IMR-90 (cell line): ENCODE measurements around the gene SEPTIN10. TPM values are rescaled to one million over a fixed set of nuclear protein-coding genes. Genes with fewer than 3 reads are reported as not detected.

ENCODE experiments used
- ATAC-seq: fragments of 200-7000 bp; cut with Tn5 transposase; 2 replicates; pipeline ENCODE4 v1.9.1; 2020; ENCODE audit warnings: low read depth, mild to moderate bottlenecking, moderate library complexity
- BruUV-seq: library from RNA; stranded (reverse); fragments of 400-500 nt; replicated peaks from 2 replicates; lab custom pipeline; 2021; lab: Mats Ljungman, UMichigan
- CTCF ChIA-PET: fragments of 300-600 bp; formaldehyde crosslinking; extraction: SDS; loops from one replicate; lab custom pipeline; 2021; ENCODE audit warnings: antibody characterized with exemption; lab: Yijun Ruan, JAX
- POLR2A ChIA-PET: fragments of 300-600 bp; sonication (Branson Sonifier 250); formaldehyde crosslinking; loops from one replicate; lab custom pipeline; 2022; ENCODE audit warnings: antibody characterized with exemption; ENCODE audit not compliant: unreplicated experiment; lab: Charles Lee
- DNase-seq: peaks from one replicate; pipeline ENCODE4 v3.0.0; 2013
- H2AFZ ChIP-seq: replicated peaks from 2 replicates; pipeline ENCODE3; 2013; ENCODE audit warnings: low read length, mild to moderate bottlenecking; ENCODE audit not compliant: poor library complexity
- H2AK5ac ChIP-seq: 2 replicates; pipeline ENCODE4 v1.6.1; 2013; ENCODE audit warnings: low read depth, low read length, inconsistent platforms
- H2AK9ac ChIP-seq: replicated peaks from 2 replicates; pipeline ENCODE3; 2013; ENCODE audit warnings: mild to moderate bottlenecking, low read depth, low read length, moderate library complexity; ENCODE audit not compliant: poor library complexity
- H2BK120ac ChIP-seq: 2 replicates; pipeline ENCODE4 v1.6.1; 2013; ENCODE audit warnings: low read depth, low read length, inconsistent platforms
- H2BK15ac ChIP-seq: 3 replicates; pipeline ENCODE4 v1.6.1; 2013; ENCODE audit warnings: low read depth, low read length, inconsistent platforms
- H2BK20ac ChIP-seq: 2 replicates; pipeline ENCODE4 v1.6.1; 2013; ENCODE audit warnings: low read depth, mild to moderate bottlenecking, inconsistent platforms, low read length, moderate library complexity
- H2BK5ac ChIP-seq: 2 replicates; pipeline ENCODE4 v1.6.1; 2013; ENCODE audit warnings: mild to moderate bottlenecking, low read depth, low read length, inconsistent platforms; ENCODE audit not compliant: poor library complexity, severe bottlenecking
- H3K14ac ChIP-seq: replicated peaks from 2 replicates; pipeline ENCODE4 v1.6.1; 2013; ENCODE audit warnings: low read depth, low read length, inconsistent platforms
- H3K18ac ChIP-seq: 2 replicates; pipeline ENCODE4 v1.6.1; 2013; ENCODE audit warnings: low read depth, low read length, control low read depth
- H3K23ac ChIP-seq: 2 replicates; pipeline ENCODE4 v1.6.1; 2013; ENCODE audit warnings: low read depth, low read length, inconsistent platforms
- H3K27ac ChIP-seq: 2 replicates; pipeline ENCODE4 v1.5.1; 2013; ENCODE audit warnings: mild to moderate bottlenecking, control low read depth, low read length; ENCODE audit not compliant: insufficient read depth
- H3K27me3 ChIP-seq: 2 replicates; pipeline ENCODE4 v1.6.1; 2013; ENCODE audit warnings: low read length; ENCODE audit not compliant: control insufficient read depth, insufficient read depth
- H3K36me3 ChIP-seq: 2 replicates; pipeline ENCODE4 v1.6.1; 2013; ENCODE audit warnings: low read length, mixed read lengths; ENCODE audit not compliant: control insufficient read depth, insufficient read depth
- H3K4ac ChIP-seq: 2 replicates; pipeline ENCODE4 v1.6.1; 2013; ENCODE audit warnings: low read depth, low read length, inconsistent platforms
- H3K4me1 ChIP-seq: 2 replicates; pipeline ENCODE4 v1.6.1; 2013; ENCODE audit warnings: low read length, mixed read lengths; ENCODE audit not compliant: control insufficient read depth, insufficient read depth
- H3K4me2 ChIP-seq: 2 replicates; pipeline ENCODE4 v1.6.1; 2013; ENCODE audit warnings: low read depth, mild to moderate bottlenecking, control low read depth, low read length, moderate library complexity
- H3K4me3 ChIP-seq: 2 replicates; pipeline ENCODE4 v1.5.1; 2013; ENCODE audit warnings: low read depth, mild to moderate bottlenecking, control low read depth, low read length, moderate library complexity; ENCODE audit not compliant: insufficient read depth
- H3K56ac ChIP-seq: 2 replicates; pipeline ENCODE4 v1.6.1; 2013; ENCODE audit warnings: low read length, inconsistent platforms; ENCODE audit not compliant: insufficient read depth; ENCODE audit errors: extremely low read depth
- H3K79me1 ChIP-seq, 2 experiments: 2 replicates each; pipeline ENCODE4 v1.6.1; 2013; ENCODE audit warnings: low read length in 2 of 2, inconsistent platforms in 1 of 2, low read depth in 1 of 2
- H3K9ac ChIP-seq: 2 replicates; pipeline ENCODE4 v1.6.1; 2013; ENCODE audit warnings: low read depth, low read length, control low read depth
- H3K9me1 ChIP-seq: 2 replicates; pipeline ENCODE4 v1.6.1; 2013; ENCODE audit warnings: low read length, inconsistent platforms; ENCODE audit not compliant: insufficient read depth
- H3K9me3 ChIP-seq: 2 replicates; pipeline ENCODE4 v1.6.1; 2013; ENCODE audit warnings: low read length; ENCODE audit not compliant: control insufficient read depth, insufficient read depth
- H4K20me1 ChIP-seq: 2 replicates; pipeline ENCODE4 v1.6.1; 2013; ENCODE audit warnings: low read length, inconsistent platforms; ENCODE audit not compliant: insufficient read depth
- H4K5ac ChIP-seq: 2 replicates; pipeline ENCODE4 v1.6.1; 2013; ENCODE audit warnings: mild to moderate bottlenecking, low read depth, low read length, control low read depth
- H4K8ac ChIP-seq, 2 experiments: 2 replicates each; pipeline ENCODE4 v1.6.1; 2013; ENCODE audit warnings: low read depth in 2 of 2, low read length in 2 of 2, control low read depth in 1 of 2, inconsistent platforms in 1 of 2
- H4K91ac ChIP-seq: 2 replicates; pipeline ENCODE4 v1.6.1; 2013; ENCODE audit warnings: low read depth, low read length, inconsistent platforms; ENCODE audit not compliant: insufficient read depth
- BHLHE40 ChIP-seq: fragments of 150-350 bp; IDR thresholded peaks from 2 replicates; pipeline ENCODE4 v1.6.1; 2016; ENCODE audit warnings: mild to moderate bottlenecking, low read depth, low read length
- CEBPB ChIP-seq: IDR thresholded peaks from 2 replicates; pipeline ENCODE4 v1.6.1; 2012; ENCODE audit warnings: low read depth, low read length, improper control_type of control experiment
- CHD1 ChIP-seq: IDR thresholded peaks from 2 replicates; pipeline ENCODE4 v1.6.1; 2012; ENCODE audit warnings: low read depth, low read length, improper control_type of control experiment
- MAFK ChIP-seq: IDR thresholded peaks from 2 replicates; pipeline ENCODE4 v1.6.1; 2012; ENCODE audit warnings: low read depth, low read length, improper control_type of control experiment
- MXI1 ChIP-seq: IDR thresholded peaks from 2 replicates; pipeline ENCODE4 v1.6.1; 2012; ENCODE audit warnings: low read depth, mild to moderate bottlenecking, low read length, moderate library complexity, borderline replicate concordance
- NFE2L2 ChIP-seq: fragments of 150-350 bp; IDR thresholded peaks from 2 replicates; pipeline ENCODE4 v1.6.1; 2016; ENCODE audit warnings: low read depth, mild to moderate bottlenecking, low read length
- POLR2A ChIP-seq: IDR thresholded peaks from 2 replicates; pipeline ENCODE4 v1.6.1; 2012; ENCODE audit warnings: mild to moderate bottlenecking, low read depth, low read length
- RAD21 ChIP-seq: IDR thresholded peaks from 2 replicates; pipeline ENCODE4 v1.6.1; 2012; ENCODE audit warnings: low read length, improper control_type of control experiment
- RCOR1 ChIP-seq: IDR thresholded peaks from 2 replicates; pipeline ENCODE4 v1.6.1; 2012; ENCODE audit warnings: mild to moderate bottlenecking, low read length, improper control_type of control experiment; ENCODE audit not compliant: insufficient replicate concordance
- RFX5 ChIP-seq: IDR thresholded peaks from 2 replicates; pipeline ENCODE4 v1.8.0; 2012; ENCODE audit warnings: low read depth, mild to moderate bottlenecking, low read length, moderate library complexity
- SMC3 ChIP-seq: fragments of 150-350 bp; IDR thresholded peaks from 2 replicates; pipeline ENCODE4 v1.6.1; 2016; ENCODE audit warnings: low read depth, mild to moderate bottlenecking, antibody characterized with exemption, low read length, moderate library complexity
- USF2 ChIP-seq: fragments of 150-350 bp; IDR thresholded peaks from 2 replicates; pipeline ENCODE4 v1.6.1; 2017; ENCODE audit warnings: mild to moderate bottlenecking, antibody characterized with exemption, low read length, low read depth
- WGBS, 2 experiments: methylation state at CpG; one replicate each; pipeline versions ENCODE4 v1.1.5 to v1.1.7; 2013; ENCODE audit warnings: missing lambda C conversion rate in 2 of 2; ENCODE audit not compliant: insufficient read length in 1 of 2; ENCODE audit errors: extremely low coverage in 2 of 2; 5-methylcytosine and 5-hydroxymethylcytosine counted together
- dilution Hi-C: fragments of 300-500 bp; cut with HindIII; formaldehyde crosslinking; loops from one replicate; pipeline ENCODE4 v1.14.3; 2018; ENCODE audit warnings: low sequenced_read_pairs; ENCODE audit not compliant: unreplicated experiment
- in situ Hi-C: fragments of 300-500 bp; cut with MboI; formaldehyde crosslinking; loops from 3 replicates; pipeline ENCODE4 v1.14.3; 2019; ENCODE audit warnings: low sequenced_read_pairs, inconsistent platforms, mixed read lengths
- intact Hi-C: fragments of 100-400 bp; cut with micrococcal nuclease; formaldehyde crosslinking; loops from 2 replicates; pipeline ENCODE4 v1.10.0; 2022
- polyA plus RNA-seq, 3 experiments: library from polyadenylated mRNA; depleted of rRNA; stranded (reverse); fragments of >200 nt; gene quantifications; 2 replicates each; pipeline ENCODE4 v1.2.3, GENCODE V29; 2012; ENCODE audit warnings: low replicate concordance in 1 of 3
- total RNA-seq: library from RNA; depleted of rRNA; stranded (reverse); fragments of >200 nt; gene quantifications from 2 replicates; pipeline ENCODE4 v1.2.3, GENCODE V29; 2012
- TF ChIP-seq, protein P1 (sequence below): fragments of 150-350 bp; IDR thresholded peaks from 2 replicates; pipeline ENCODE4 v1.6.1; 2016; ENCODE audit warnings: low read depth, mild to moderate bottlenecking, low read length, moderate library complexity, borderline replicate concordance
- TF ChIP-seq, protein P2 (sequence below): conservative IDR thresholded peaks from 2 replicates; pipeline ENCODE4 v1.5.1; 2012; ENCODE audit warnings: mild to moderate bottlenecking, low read depth, low read length, improper control_type of control experiment

The SEPTIN10 gene
- total and polyA plus RNA-seq, 2 of the 4 experiments (the other 2 are of a cell fraction) = 55.4 to 82.6 TPM

DNA sequence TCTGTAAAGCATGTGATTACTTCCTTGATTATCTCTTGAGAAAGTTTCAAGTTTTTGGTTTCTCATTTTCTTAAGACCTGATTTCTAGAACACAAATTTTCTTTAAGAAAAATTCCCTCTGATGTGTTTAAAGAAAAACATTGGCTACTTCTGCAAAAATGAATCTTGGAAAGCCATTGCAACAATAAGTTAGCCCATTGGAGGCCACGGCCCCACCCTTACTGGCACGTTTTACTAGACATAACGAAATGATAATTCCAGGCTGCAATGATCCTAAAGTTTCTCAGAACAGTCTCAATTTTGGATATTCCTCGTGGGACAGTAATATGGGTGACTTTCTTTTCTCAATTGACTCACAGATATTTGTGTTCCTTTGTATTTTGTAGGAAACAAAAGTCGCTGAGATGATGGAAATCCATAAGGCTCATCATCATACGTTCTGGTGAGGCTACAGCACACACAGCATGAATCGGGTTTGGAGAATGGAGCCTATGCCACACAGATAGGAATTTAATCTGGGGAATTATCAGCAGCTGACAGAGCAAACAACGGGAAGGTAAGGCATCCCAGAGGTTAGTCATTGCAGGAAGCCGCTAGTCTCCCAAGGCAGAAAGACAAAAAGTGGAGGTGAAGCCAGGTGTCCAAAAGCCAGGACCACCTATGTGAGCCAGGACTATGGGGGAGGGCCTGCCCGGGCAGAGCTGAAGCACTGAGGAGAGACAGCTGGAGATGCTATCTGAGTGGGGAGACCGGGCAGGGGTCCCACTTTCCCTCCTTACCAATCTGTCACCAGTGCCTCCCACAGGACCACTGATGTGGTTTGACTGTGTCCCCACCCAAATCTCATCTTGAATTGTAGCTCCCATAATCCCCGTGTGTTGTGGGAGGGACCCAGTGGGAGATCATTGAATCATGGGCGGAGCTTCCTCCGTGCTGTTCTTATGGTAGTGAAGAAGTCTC is 36.2 kb upstream of the SEPTIN10 start:
- Histone ChIP-seq H3K9me3 (no peaks in the 10 kb centered on the region), H2BK5ac (no peak overlapping the region), H3K4me1 (0 out of 2 replicates have a peak, but pooled peaks cover 3% of the 10 kb centered on the region), H4K91ac (no peak overlapping the region), H4K8ac (no peak overlapping the region), H3K9ac (no peak overlapping the region), H4K5ac (no peak overlapping the region), H3K27me3 (peaks cover 24% of the 10 kb centered on the region), H3K4ac (no peak overlapping the region), H2BK120ac (no peak overlapping the region), H3K9me1 (no peaks in the 10 kb centered on the region), H2BK20ac (no peak overlapping the region), H2AFZ (no peak overlapping the region), H3K23ac (no peak overlapping the region), H3K36me3 (no peaks in the 10 kb centered on the region), H3K4me2 (no peak overlapping the region), H3K14ac (no peak overlapping the region), H3K4me3 (no peak overlapping the region), H4K20me1 (no peaks in the 10 kb centered on the region), H3K56ac (no peak overlapping the region), H2BK15ac (no peak overlapping the region), H2AK9ac (peak overlapping the region; percentile 37), H3K79me1 (no peaks in the 10 kb centered on the region), H3K18ac (no peak overlapping the region), H2AK5ac (no peak overlapping the region), H3K27ac (no peak overlapping the region)
- ATAC-seq (no peak), DNase-seq (no peak)
- CTCF ChIA-PET = no interaction called here
- no TSS peak for BruUV-seq
- dilution Hi-C loops = no loop called here
- in situ Hi-C loops = no loop called here
- intact Hi-C loops = no loop called here
- 93% methylated on average over 3 of the region's 14 CpGs; no CpG with 5 or more reads in 1 of the 2 experiments for WGBS, 2 experiments
- POLR2A ChIA-PET = no interaction called here
- TF ChIP-seq RCOR1 = no peak
- TF ChIP-seq RFX5 = no peak
- no peak for TF ChIP-seq CEBPB
- TF ChIP-seq, protein P1, sequence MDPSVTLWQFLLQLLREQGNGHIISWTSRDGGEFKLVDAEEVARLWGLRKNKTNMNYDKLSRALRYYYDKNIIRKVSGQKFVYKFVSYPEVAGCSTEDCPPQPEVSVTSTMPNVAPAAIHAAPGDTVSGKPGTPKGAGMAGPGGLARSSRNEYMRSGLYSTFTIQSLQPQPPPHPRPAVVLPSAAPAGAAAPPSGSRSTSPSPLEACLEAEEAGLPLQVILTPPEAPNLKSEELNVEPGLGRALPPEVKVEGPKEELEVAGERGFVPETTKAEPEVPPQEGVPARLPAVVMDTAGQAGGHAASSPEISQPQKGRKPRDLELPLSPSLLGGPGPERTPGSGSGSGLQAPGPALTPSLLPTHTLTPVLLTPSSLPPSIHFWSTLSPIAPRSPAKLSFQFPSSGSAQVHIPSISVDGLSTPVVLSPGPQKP = no peak
- TF ChIP-seq MXI1 = no peak
- TF ChIP-seq RAD21 = no peak
- no peak for TF ChIP-seq NFE2L2
- no peak for TF ChIP-seq BHLHE40
- TF ChIP-seq SMC3 = no peak
- TF ChIP-seq, protein P2, sequence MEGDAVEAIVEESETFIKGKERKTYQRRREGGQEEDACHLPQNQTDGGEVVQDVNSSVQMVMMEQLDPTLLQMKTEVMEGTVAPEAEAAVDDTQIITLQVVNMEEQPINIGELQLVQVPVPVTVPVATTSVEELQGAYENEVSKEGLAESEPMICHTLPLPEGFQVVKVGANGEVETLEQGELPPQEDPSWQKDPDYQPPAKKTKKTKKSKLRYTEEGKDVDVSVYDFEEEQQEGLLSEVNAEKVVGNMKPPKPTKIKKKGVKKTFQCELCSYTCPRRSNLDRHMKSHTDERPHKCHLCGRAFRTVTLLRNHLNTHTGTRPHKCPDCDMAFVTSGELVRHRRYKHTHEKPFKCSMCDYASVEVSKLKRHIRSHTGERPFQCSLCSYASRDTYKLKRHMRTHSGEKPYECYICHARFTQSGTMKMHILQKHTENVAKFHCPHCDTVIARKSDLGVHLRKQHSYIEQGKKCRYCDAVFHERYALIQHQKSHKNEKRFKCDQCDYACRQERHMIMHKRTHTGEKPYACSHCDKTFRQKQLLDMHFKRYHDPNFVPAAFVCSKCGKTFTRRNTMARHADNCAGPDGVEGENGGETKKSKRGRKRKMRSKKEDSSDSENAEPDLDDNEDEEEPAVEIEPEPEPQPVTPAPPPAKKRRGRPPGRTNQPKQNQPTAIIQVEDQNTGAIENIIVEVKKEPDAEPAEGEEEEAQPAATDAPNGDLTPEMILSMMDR = no peak
- TF ChIP-seq CHD1 = no peak
- no peak for TF ChIP-seq MAFK
- no peak for TF ChIP-seq USF2
- no peak for TF ChIP-seq POLR2A
